HG02623 (cell line): ENCODE results near the gene CAMK2B.

ENCODE experiments used
- ATAC-seq: cut with Tn5 transposase; IDR thresholded peaks from one replicate; pipeline ENCODE4 v1.9.1; 2021; ENCODE audit warnings: moderate library complexity; ENCODE audit not compliant: unreplicated experiment

CAMK2B gene

GRCh38 chr7:44287488-44288380, 37.7 kb downstream of the CAMK2B start:
- ATAC-seq = no peak

- no peak for ATAC-seq
Observed at GRCh38 chr7:44286618-44287487, 38.5 kb downstream of the CAMK2B start.

GRCh38 chr7:44286182-44286617, 39.2 kb downstream of the CAMK2B start:
- no peak for ATAC-seq

GRCh38 chr7:44285561-44285960, 39.8 kb downstream of the CAMK2B start:
- no peak for ATAC-seq

GRCh38 chr7:44284881-44285541, 40.4 kb downstream of the CAMK2B start:
- ATAC-seq = no peak

- ATAC-seq = no peak
Observed at GRCh38 chr7:44284216-44284615, 41.2 kb downstream of the CAMK2B start.

GRCh38 chr7:44283381-44284211, 41.8 kb downstream of the CAMK2B start:
- no peak for ATAC-seq

- ATAC-seq = no peak
Observed at GRCh38 chr7:44282601-44283171, 42.7 kb downstream of the CAMK2B start.

- ATAC-seq = no peak
Observed at GRCh38 chr7:44281811-44282600, 43.4 kb downstream of the CAMK2B start.

GRCh38 chr7:44280993-44281721, 44.2 kb downstream of the CAMK2B start:
- ATAC-seq = no peak

- no peak for ATAC-seq
Observed at GRCh38 chr7:44280636-44280992, 44.8 kb downstream of the CAMK2B start.

- no peak for ATAC-seq
Observed at GRCh38 chr7:44279731-44280505, 45.5 kb downstream of the CAMK2B start.

GRCh38 chr7:44279286-44279685, 46.1 kb downstream of the CAMK2B start:
- ATAC-seq = no peak

- ATAC-seq = no peak
Observed at GRCh38 chr7:44278451-44279161, 46.8 kb downstream of the CAMK2B start.

- ATAC-seq = no peak
Observed at GRCh38 chr7:44277851-44278250, 47.5 kb downstream of the CAMK2B start.

GRCh38 chr7:44277391-44277790, 48.0 kb downstream of the CAMK2B start:
- ATAC-seq = no peak

GRCh38 chr7:44276571-44277221, 48.7 kb downstream of the CAMK2B start:
- no peak for ATAC-seq
